Measurements from ENCODE around the gene ITLN2.

DNA sequence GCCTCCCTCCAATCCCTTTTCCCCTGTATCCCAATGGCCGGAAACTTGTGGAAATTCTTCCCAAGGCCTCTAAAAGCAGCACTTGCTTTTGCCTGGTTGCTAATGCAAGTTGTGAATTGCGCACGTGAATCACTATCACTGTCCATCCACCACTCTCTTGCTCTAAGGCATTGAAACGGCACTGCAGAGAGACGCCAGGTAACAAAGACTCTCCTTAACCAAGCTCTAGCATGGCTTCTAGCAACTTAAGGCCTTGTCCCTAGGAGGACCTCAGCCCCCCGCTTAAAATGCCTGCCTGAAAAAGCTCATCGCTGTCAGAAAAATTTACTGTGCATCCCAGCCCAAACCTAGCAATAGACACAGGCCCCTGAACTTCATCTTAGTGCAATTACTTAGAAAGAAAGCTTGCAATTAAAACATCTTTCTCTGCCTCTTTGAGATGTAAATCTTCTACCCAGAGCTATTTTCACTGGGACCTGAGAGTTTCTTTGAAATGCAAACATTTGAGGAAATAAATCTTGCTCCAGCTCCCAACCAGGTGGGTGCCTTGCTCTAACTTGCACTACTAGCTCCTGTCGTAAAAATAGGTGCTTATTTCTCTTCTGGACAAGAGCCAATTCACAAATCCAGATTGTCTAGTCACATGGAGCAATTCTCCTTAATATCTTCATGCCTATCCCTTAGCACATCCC, 32.9 kb upstream of the ITLN2 start:
- TF ChIP-seq POLR2AphosphoS5 (IDR thresholded peaks at IDR 0.05; ENCODE audit: low read depth, low read length) (no peak), SIN3A (IDR thresholded peaks at IDR 0.05; ENCODE audit: borderline replicate concordance, insufficient read depth, low read length) (no peak), TAF1 (IDR thresholded peaks at IDR 0.05; ENCODE audit: borderline replicate concordance, insufficient read depth, low read length) (no peak)
